K562 (cell line): ENCODE results near the gene UBXN1. TPM values are rescaled to one million over a fixed set of nuclear protein-coding genes. Genes with fewer than 3 reads are reported as not detected.

Source experiments
- ATF7 ChIP-seq: fragments of 450-650 bp; IDR thresholded peaks from 2 replicates; pipeline ENCODE4 v1.7.1; 2014; ENCODE audit warnings: mild to moderate bottlenecking, moderate library complexity
- BHLHE40 ChIP-seq: IDR thresholded peaks from 2 replicates; pipeline ENCODE4 v1.6.1; 2011; ENCODE audit warnings: low read length, improper control_type of control experiment
- CBX3 ChIP-seq, 2 experiments: IDR thresholded peaks; 1 replicate in 1 of 2; 2 replicates in 1 of 2; pipeline ENCODE4 v1.6.1; 2012; ENCODE audit warnings: inconsistent platforms in 2 of 2, low read length in 2 of 2, borderline replicate concordance in 1 of 2, control low read depth in 1 of 2
- FOXJ2 ChIP-seq: fragments of 200-800 bp; sonication (Bioruptor generic); IDR thresholded peaks from 2 replicates; pipeline ENCODE4 v1.6.1; 2016; ENCODE audit warnings: missing genetic modification characterization, missing compliant biosample characterization
- MYC ChIP-seq, 2 experiments: fragments of 250-450 bp in 1 of 2; sonication (Bioruptor Pico) in 1 of 2; IDR thresholded peaks; 2 replicates each; pipeline versions ENCODE4 v1.5.1 to v1.6.1; 2012 to 2021; ENCODE audit warnings: low read depth in 2 of 2, borderline replicate concordance in 1 of 2, improper control_type of control experiment in 1 of 2, low read length in 1 of 2, mild to moderate bottlenecking in 1 of 2, moderate library complexity in 1 of 2
- POLR2AphosphoS2 ChIP-seq: IDR thresholded peaks from 2 replicates; pipeline ENCODE4 v1.6.1; 2012; ENCODE audit warnings: low read length, improper control_type of control experiment
- RNF2 ChIP-seq: sonication (generic); IDR thresholded peaks from 2 replicates; pipeline ENCODE4 v1.6.1; 2016
- SPI1 ChIP-seq: IDR thresholded peaks from 2 replicates; pipeline ENCODE4 v1.6.1; 2011; ENCODE audit warnings: low read depth, low read length, control low read depth, borderline replicate concordance
- ZBTB33 ChIP-seq: sonication (generic); formaldehyde crosslinking; IDR thresholded peaks from 2 replicates; pipeline ENCODE4 v1.8.1; 2023; ENCODE audit warnings: mild to moderate bottlenecking, missing genetic modification reagents
- ZNF384 ChIP-seq: IDR thresholded peaks from 2 replicates; pipeline ENCODE4 v1.6.1; 2012; ENCODE audit warnings: low read depth, low read length, improper control_type of control experiment
- ZNF584 ChIP-seq: fragments of 200-800 bp; sonication (Bioruptor generic); IDR thresholded peaks from 2 replicates; pipeline ENCODE4 v1.6.1; 2016; ENCODE audit warnings: low read depth, mild to moderate bottlenecking, missing genetic modification characterization, missing compliant biosample characterization
- ZNF830 ChIP-seq: fragments of 250-450 bp; sonication (Bioruptor Pico); IDR thresholded peaks from 2 replicates; pipeline ENCODE4 v1.5.0; 2021; ENCODE audit warnings: mild to moderate bottlenecking
- polyA plus RNA-seq, 8 experiments: library from polyadenylated mRNA; depleted of rRNA in 4 of 8; stranded (reverse) in 5 of 8; unstranded in 3 of 8; fragments of >200 nt; fragmentation: Nextera tagmentation in 2 of 8; fragmentation: Illumina TruSeq in 1 of 8; extraction: Ambion mirVana in 2 of 8; extraction: Trizol in 1 of 8; gene quantifications; 2 replicates each; pipeline versions ENCODE4 v1.2.1 to v1.2.3, GENCODE V29; 2011 to 2014; ENCODE audit warnings: inconsistent platforms in 1 of 8, missing spikeins in 1 of 8
- total RNA-seq, 7 experiments: library from RNA; depleted of rRNA in 6 of 7; stranded (reverse); fragments of >200 nt in 6 of 7; fragmentation: Illumina TruSeq in 2 of 7; extraction: Trizol in 2 of 7; gene quantifications; 2 replicates each; pipeline versions ENCODE4 v1.2.1 to v1.2.3, GENCODE V29; 2011 to 2021; ENCODE audit warnings: low replicate concordance in 1 of 7
- TF ChIP-seq, protein P1 (sequence below): sonication (generic); formaldehyde crosslinking; IDR thresholded peaks from 2 replicates; pipeline ENCODE4 v1.8.0; 2022; ENCODE audit warnings: mild to moderate bottlenecking, low read depth, missing genetic modification reagents
- TF ChIP-seq, protein P2 (sequence below): fragments of 250-450 bp; sonication (Bioruptor Pico); IDR thresholded peaks from 2 replicates; pipeline ENCODE4 v1.9.0; 2021; ENCODE audit warnings: mild to moderate bottlenecking, inconsistent platforms
- TF ChIP-seq, protein P3 (sequence below), 2 experiments: fragments of 450-650 bp; IDR thresholded peaks; 2 replicates each; pipeline ENCODE4 v1.6.1; 2016
- TF ChIP-seq, protein P4 (sequence below): sonication (generic); formaldehyde crosslinking; IDR thresholded peaks from 2 replicates; pipeline ENCODE4 v1.8.0; 2022; ENCODE audit warnings: mild to moderate bottlenecking, missing genetic modification reagents
- TF ChIP-seq, protein P5 (sequence below): fragments of 250-450 bp; sonication (Bioruptor Pico); IDR thresholded peaks from 2 replicates; pipeline ENCODE4 v1.4.0; 2020; ENCODE audit warnings: mild to moderate bottlenecking

UBXN1 gene
- total and polyA plus RNA-seq, 9 of the 15 experiments (the other 6 are each of a cell fraction or from before 2014, with no cell fraction given): 4.8 to 263 (median 99.7) TPM

DNA sequence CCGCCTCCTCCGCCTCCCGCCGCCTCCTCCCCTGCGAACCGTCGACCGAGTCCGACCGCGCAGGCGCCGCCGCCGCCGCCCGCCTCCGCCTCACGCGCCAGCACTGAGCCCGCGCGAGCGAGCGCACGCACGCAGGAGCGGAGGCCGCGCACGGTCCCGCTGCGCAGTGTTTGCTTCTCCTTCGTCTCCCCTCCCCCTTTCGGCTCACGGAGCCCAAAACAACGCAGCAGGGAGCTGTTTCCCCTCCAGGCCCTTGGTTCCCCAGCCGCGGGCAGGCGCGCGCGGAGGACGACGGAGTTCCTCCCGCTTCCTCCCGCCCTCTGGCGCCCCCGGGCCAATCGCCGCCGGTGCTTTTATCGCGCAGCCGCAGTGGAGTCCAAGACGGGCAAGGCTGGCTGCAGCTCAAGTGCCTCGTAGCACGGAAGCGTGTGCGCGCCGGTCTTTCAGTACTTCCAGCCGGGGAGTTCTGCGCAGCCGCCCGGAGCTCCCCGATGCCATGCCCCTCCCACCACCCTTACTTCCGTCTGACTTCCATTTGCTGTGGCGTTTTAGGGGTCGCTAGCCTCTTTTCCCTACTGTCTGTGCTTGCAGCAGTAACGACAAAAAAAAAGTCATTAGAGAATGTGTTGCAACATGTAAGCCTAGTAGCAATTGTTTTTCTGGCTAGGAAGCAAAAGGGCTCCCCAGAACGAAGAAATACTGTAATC lies 48.4 kb upstream of the UBXN1 start, which contains the start of gene HNRNPUL2 (continued):
- TF ChIP-seq, protein P1, sequence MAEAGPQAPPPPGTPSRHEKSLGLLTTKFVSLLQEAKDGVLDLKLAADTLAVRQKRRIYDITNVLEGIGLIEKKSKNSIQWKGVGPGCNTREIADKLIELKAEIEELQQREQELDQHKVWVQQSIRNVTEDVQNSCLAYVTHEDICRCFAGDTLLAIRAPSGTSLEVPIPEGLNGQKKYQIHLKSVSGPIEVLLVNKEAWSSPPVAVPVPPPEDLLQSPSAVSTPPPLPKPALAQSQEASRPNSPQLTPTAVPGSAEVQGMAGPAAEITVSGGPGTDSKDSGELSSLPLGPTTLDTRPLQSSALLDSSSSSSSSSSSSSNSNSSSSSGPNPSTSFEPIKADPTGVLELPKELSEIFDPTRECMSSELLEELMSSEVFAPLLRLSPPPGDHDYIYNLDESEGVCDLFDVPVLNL (CRISPR knock-in tag): no peak
- TF ChIP-seq ATF7: peak; percentile 81
- TF ChIP-seq, protein P2, sequence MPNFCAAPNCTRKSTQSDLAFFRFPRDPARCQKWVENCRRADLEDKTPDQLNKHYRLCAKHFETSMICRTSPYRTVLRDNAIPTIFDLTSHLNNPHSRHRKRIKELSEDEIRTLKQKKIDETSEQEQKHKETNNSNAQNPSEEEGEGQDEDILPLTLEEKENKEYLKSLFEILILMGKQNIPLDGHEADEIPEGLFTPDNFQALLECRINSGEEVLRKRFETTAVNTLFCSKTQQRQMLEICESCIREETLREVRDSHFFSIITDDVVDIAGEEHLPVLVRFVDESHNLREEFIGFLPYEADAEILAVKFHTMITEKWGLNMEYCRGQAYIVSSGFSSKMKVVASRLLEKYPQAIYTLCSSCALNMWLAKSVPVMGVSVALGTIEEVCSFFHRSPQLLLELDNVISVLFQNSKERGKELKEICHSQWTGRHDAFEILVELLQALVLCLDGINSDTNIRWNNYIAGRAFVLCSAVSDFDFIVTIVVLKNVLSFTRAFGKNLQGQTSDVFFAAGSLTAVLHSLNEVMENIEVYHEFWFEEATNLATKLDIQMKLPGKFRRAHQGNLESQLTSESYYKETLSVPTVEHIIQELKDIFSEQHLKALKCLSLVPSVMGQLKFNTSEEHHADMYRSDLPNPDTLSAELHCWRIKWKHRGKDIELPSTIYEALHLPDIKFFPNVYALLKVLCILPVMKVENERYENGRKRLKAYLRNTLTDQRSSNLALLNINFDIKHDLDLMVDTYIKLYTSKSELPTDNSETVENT (CRISPR knock-in tag): peak; percentile 61
- peak; percentile 91 for TF ChIP-seq MYC (IDR thresholded peaks at IDR 0.05; ENCODE audit: low read depth, low read length)
- no peak for TF ChIP-seq MYC (CRISPR knock-in tag; IDR thresholded peaks at IDR 0.05; ENCODE audit: borderline replicate concordance, low read depth)
- TF ChIP-seq BHLHE40: peak; percentile 83
- TF ChIP-seq RNF2: peak; percentile 93
- peak; percentile 35; the same call in 1 of the 2 replicates for TF ChIP-seq ZBTB33 (CRISPR knock-in tag)
- TF ChIP-seq FOXJ2 (tag): no peak
- 0 out of 2 replicates have a peak, but pooled peaks have one; percentile 41 for TF ChIP-seq ZNF584 (CRISPR knock-in tag)
- peak; percentile 78 for TF ChIP-seq SPI1
- TF ChIP-seq, protein P3, sequence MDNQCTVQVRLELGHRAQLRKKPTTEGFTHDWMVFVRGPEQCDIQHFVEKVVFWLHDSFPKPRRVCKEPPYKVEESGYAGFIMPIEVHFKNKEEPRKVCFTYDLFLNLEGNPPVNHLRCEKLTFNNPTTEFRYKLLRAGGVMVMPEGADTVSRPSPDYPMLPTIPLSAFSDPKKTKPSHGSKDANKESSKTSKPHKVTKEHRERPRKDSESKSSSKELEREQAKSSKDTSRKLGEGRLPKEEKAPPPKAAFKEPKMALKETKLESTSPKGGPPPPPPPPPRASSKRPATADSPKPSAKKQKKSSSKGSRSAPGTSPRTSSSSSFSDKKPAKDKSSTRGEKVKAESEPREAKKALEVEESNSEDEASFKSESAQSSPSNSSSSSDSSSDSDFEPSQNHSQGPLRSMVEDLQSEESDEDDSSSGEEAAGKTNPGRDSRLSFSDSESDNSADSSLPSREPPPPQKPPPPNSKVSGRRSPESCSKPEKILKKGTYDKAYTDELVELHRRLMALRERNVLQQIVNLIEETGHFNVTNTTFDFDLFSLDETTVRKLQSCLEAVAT (IDR thresholded peaks at IDR 0.05): 0 out of 4 replicates have a peak, but pooled peaks of 1 of the 2 experiments have one; percentile 48
- TF ChIP-seq CBX3 (IDR thresholded peaks at IDR 0.05; ENCODE audit: borderline replicate concordance in 1 of 2, low read length in 2 of 2): peak in 1 of 2 experiments; percentile 81; a peak in 1 of 3 replicates
- peak; percentile 70 for TF ChIP-seq ZNF384
- peak; percentile 85; the same call in 1 of the 2 replicates for TF ChIP-seq POLR2AphosphoS2
- TF ChIP-seq, protein P4, sequence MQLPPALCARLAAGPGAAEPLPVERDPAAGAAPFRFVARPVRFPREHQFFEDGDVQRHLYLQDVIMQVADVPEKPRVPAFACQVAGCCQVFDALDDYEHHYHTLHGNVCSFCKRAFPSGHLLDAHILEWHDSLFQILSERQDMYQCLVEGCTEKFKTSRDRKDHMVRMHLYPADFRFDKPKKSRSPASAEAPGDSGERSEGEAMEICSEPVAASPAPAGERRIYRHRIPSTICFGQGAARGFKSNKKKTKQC (CRISPR knock-in tag): peak; percentile 83; the same call in 1 of the 2 replicates
- TF ChIP-seq, protein P5, sequence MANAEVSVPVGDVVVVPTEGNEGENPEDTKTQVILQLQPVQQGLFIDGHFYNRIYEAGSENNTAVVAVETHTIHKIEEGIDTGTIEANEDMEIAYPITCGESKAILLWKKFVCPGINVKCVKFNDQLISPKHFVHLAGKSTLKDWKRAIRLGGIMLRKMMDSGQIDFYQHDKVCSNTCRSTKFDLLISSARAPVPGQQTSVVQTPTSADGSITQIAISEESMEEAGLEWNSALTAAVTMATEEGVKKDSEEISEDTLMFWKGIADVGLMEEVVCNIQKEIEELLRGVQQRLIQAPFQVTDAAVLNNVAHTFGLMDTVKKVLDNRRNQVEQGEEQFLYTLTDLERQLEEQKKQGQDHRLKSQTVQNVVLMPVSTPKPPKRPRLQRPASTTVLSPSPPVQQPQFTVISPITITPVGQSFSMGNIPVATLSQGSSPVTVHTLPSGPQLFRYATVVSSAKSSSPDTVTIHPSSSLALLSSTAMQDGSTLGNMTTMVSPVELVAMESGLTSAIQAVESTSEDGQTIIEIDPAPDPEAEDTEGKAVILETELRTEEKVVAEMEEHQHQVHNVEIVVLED (CRISPR knock-in tag): peak; percentile 83
- no peak for TF ChIP-seq ZNF830
